Mucosa of descending colon (tissue), 3 donors: ENCODE data around the gene MRPL50. TPM values are rescaled to one million over a fixed set of nuclear protein-coding genes. Genes with fewer than 3 reads are reported as not detected.

Experiments used
- ATAC-seq: fragments of 200-7000 bp; cut with Tn5 transposase; one replicate; pipeline ENCODE4 v1.9.1; 2020; ENCODE audit warnings: mild to moderate bottlenecking, moderate library complexity
- DNase-seq, 3 donors: peaks; one replicate each; pipeline ENCODE4 v3.0.0-alpha.2; 2020
- H3K36me3 ChIP-seq: fragments of 200-600 bp; one replicate; pipeline ENCODE4 v1.8.0; 2021; ENCODE audit warnings: low read depth, mild to moderate bottlenecking
- H3K4me1 ChIP-seq: fragments of 200-600 bp; one replicate; pipeline ENCODE4 v1.8.0; 2021; ENCODE audit warnings: low read depth, mild to moderate bottlenecking
- H3K4me3 ChIP-seq: fragments of 200-600 bp; one replicate; pipeline ENCODE4 v1.8.0; 2021; ENCODE audit warnings: mild to moderate bottlenecking
- H3K9me3 ChIP-seq: fragments of 200-600 bp; one replicate; pipeline ENCODE4 v1.8.0; 2021; ENCODE audit warnings: mild to moderate bottlenecking
- CTCF ChIP-seq: fragments of 200-600 bp; IDR thresholded peaks from one replicate; pipeline ENCODE4 v1.8.0; 2022; ENCODE audit warnings: antibody characterized with exemption, mild to moderate bottlenecking
- intact Hi-C, 2 donors: fragments of 100-400 bp; cut with DNase I in 1 of 2; cut with micrococcal nuclease in 1 of 2; formaldehyde crosslinking; loops; one replicate each; pipeline versions ENCODE4 v1.11.0 to v1.11.1; 2022; cut with DNase I, micrococcal nuclease
- total RNA-seq, 3 donors: library from RNA; stranded (reverse); fragmentation: NEBNext Ultra II Directional in 2 of 3; extraction: Animal tissue kit (Norgen Biotek cat#: 25700) in 2 of 3; gene quantifications; one replicate each; pipeline versions ENCODE4 v1.2.1 to v1.2.4, GENCODE V29; 2021 to 2023
- donor health status: DM: no; HTN: no; CAD: no; lungs with moderate emphysema.
- donor health status: DM: no; HTN: no; CAD: no.
- donor health status: DM: no; HTN: yes; CAD: no.

MRPL50 gene
- total RNA-seq, 3 donors from 2014 or later = 8.2 to 11.0 (median 8.4) TPM

GRCh38 chr9:101354765-101355708, 43.4 kb downstream of the MRPL50 start:
- TF ChIP-seq CTCF = no peak
- ATAC-seq (peak; percentile 74), DNase-seq (peak in 2 of 3 donors; percentile 12 to 58)
- no peak overlapping the region for H3K4me3 ChIP-seq
- intact Hi-C loops = no loop called here
- H3K36me3 ChIP-seq = no peaks in the 10 kb centered on the region
- H3K9me3 ChIP-seq = no peaks in the 10 kb centered on the region
- H3K4me1 ChIP-seq = peaks cover 8% of the 10 kb centered on the region

- DNase-seq (peak in 1 of 3 donors; percentile 36), ATAC-seq (peak; percentile 91)
- H3K4me1 ChIP-seq = peaks cover 8% of the 10 kb centered on the region
- no peak overlapping the region for H3K4me3 ChIP-seq
- TF ChIP-seq CTCF = no peak
- no peaks in the 10 kb centered on the region for H3K9me3 ChIP-seq
- intact Hi-C loops = no loop called here
- no peaks in the 10 kb centered on the region for H3K36me3 ChIP-seq
Measured at GRCh38 chr9:101354143-101354764, 44.2 kb downstream of the MRPL50 start.

GRCh38 chr9:101353683-101354082, 44.7 kb downstream of the MRPL50 start:
- no peaks in the 10 kb centered on the region for H3K9me3 ChIP-seq
- ATAC-seq (no peak), DNase-seq (no peak)
- H3K4me1 ChIP-seq = peaks cover 8% of the 10 kb centered on the region
- intact Hi-C loops = no loop called here
- no peak for TF ChIP-seq CTCF
- H3K36me3 ChIP-seq = no peaks in the 10 kb centered on the region
- no peak overlapping the region for H3K4me3 ChIP-seq

GRCh38 chr9:101352892-101353463, 45.4 kb downstream of the MRPL50 start:
- Histone ChIP-seq H3K36me3 (no peaks in the 10 kb centered on the region), H3K9me3 (no peaks in the 10 kb centered on the region), H3K4me3 (no peak overlapping the region), H3K4me1 (peaks cover 8% of the 10 kb centered on the region)
- TF ChIP-seq CTCF = no peak
- ATAC-seq = no peak
- DNase-seq = no peak
- intact Hi-C loops = no loop called here

- Histone ChIP-seq H3K9me3 (no peaks in the 10 kb centered on the region), H3K4me1 (peaks cover 7% of the 10 kb centered on the region), H3K36me3 (no peaks in the 10 kb centered on the region), H3K4me3 (no peak overlapping the region)
- intact Hi-C loops = no loop called here
- no peak for TF ChIP-seq CTCF
- no peak for DNase-seq
- no peak for ATAC-seq
Measured at GRCh38 chr9:101350285-101350684, 48.1 kb downstream of the MRPL50 start.
